Measurements from ENCODE around the gene VSIR. TPM values are rescaled to one million over a fixed set of nuclear protein-coding genes. Genes with fewer than 3 reads are reported as not detected.

VSIR gene
- total RNA-seq, 1 donor from 2014 or later = 65.6 TPM

- peak; percentile 88 for DNase-seq (ENCODE audit: low spot score)
These were observed 45.3 kb downstream of the VSIR start for GRCh38 chr10:71727738-71728737.

DNA sequence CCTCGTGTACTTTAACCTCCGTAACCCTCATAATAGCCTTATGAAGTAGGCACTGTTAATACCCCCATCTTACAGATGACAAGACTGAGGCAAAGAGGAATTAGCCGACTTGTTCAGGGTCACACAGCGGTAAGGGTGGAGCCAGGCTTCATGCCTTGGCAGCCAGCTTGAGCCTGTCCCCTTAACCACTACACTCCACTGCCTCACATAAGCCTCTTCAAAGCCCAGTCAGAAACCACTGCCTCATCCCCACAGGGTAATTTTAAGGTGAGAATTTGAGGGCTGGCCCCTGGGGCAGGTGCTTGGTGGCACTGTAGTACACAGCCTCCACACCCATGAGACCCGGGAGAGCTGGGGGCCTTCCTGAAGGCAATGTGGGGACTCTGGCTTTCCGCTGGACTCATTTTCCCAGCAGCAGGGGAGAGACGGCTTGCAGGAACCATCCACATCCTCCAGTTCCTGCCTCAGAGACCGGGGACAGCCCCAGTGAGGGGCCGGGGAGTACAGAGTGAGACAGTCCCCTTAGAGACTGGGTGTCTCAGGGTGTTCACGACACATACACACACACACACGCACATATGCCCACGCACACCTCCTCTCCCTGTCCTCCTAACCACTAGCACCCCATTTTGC is 46.1 kb downstream of the VSIR start:
- no peak for DNase-seq (ENCODE audit: low spot score)

DNA sequence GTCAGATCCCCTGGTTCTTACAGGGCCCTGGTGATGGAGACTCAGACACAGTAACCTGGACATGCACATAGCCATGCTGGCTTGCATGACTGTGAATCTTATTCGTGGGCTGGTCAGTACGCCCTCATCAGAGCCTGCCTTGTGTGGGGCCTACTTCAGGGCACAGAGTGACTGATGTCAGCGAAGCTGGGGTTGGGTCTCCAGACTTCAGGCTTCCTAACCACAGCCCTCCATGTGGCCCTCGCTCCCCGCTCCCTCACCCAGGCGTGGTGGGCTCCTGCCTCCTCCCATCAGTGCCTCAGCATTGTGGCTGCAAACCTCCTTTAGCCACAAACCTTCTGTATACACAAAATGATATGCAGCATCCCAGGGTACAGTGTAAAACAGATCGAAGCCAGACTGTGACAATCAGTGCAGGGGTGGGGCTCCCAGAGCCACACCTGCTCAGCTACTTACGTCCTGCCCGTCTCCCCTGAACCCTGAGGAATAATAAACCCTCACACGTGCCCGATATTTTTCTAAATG is 46.7 kb downstream of the VSIR start:
- DNase-seq (ENCODE audit: low spot score) = no peak

DNA sequence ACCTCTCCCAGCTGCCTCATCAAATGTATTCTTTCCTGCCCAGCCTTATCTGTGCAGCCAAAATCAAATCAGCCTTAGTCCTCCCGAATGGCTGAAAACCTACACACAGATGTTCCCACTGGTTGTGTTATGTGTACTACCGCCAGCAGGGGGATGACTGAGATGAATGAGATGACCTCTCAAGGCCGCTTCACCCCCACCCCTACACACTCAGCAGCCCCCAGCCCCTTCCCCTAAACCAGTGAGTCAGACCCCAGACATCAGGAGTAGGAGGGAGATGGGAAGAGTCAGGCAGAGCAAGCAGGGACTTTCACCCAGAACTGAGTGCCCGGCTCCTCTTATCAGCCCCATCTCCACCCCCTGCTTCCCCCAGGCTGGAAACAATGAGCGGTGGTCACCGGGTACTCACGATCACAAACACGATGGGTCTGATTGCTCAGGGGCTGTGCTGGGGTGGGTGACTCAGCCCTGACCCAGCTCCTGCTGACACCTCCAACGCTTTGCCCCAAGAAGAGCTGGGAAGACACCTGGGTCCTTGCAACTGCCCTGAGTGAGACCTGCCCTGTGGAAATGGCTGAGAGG is 47.2 kb downstream of the VSIR start:
- DNase-seq (ENCODE audit: low spot score) = no peak

- no peak for DNase-seq (ENCODE audit: low spot score)
These were observed 48.1 kb downstream of the VSIR start for GRCh38 chr10:71725249-71725648.

DNA sequence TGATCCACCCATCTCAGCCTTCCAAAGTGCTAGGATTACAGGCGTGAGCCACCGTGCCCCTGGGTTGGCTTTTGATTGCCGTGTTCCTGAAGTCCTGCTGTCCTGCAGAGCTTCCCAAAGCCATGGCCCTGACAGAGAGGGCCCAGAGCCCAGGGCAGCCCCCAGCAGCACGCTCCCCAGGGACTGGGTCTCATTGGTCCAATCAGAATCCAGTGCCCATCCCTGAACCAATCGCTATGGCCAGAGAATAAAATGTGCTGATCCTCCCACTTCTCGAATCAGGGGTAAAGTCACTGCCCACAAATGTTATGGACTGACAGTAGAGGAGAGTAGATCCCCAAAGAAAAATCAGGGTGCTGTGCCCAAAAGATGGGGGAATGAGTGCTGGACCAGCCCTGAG is 48.8 kb downstream of the VSIR start:
- DNase-seq (ENCODE audit: low spot score) = no peak

- DNase-seq (ENCODE audit: low spot score) = no peak
These were observed 50.0 kb downstream of the VSIR start for GRCh38 chr10:71723311-71723710.

GRCh38 chr10:71722849-71723248 is 50.5 kb downstream of the VSIR start:
- no peak for DNase-seq (ENCODE audit: low spot score)

DNA sequence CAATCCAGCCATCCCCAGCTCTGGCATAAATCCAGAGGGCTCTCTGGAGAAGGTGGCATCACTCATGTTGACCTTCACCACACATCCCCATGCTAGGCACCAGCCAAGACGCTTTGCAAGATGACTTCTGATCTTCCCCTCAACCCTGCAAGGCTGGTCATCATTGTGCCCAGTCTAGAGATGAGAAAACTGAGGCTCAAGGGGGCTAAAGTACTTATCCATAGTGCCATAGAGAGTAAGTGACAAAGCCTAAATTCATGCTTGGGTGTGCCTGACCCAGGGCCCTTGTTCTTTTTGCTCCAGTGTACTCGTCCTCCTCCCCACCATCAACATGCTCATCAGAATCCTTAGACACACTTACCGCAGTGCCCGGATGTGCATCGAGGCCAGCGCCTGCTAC is 52.0 kb downstream of the VSIR start:
- no peak for DNase-seq (ENCODE audit: low spot score)

DNA sequence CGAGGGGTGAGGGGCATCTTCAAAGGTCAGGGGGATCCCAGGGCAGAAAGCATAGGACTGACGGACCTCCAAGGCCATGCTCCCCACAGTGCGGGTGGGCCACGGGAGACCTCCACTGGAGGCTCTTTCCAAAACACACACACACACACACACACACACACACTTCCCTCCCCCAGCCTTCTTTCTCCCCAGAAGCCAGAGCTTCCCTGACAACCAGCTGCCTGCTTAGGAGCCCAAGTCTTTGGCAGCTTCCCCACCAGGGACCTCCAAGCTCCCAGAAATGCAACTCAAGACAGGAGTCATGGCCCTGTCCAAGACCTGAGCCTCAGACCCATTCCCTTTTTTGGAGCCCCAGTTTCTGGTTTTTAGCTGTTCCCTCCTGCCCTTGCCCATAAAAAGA is 53.0 kb downstream of the VSIR start:
- DNase-seq (ENCODE audit: low spot score) = no peak

GRCh38 chr10:71719464-71720201 is 53.7 kb downstream of the VSIR start, which contains the start of gene C10orf105:
C10orf105 (minus strand) TSS chr10:71719778; CDS start chr10:71716337, 3,441 bp downstream.
- no peak for DNase-seq (ENCODE audit: low spot score)

GRCh38 chr10:71719042-71719441 is 54.3 kb downstream of the VSIR start:
- DNase-seq (ENCODE audit: low spot score) = no peak

DNA sequence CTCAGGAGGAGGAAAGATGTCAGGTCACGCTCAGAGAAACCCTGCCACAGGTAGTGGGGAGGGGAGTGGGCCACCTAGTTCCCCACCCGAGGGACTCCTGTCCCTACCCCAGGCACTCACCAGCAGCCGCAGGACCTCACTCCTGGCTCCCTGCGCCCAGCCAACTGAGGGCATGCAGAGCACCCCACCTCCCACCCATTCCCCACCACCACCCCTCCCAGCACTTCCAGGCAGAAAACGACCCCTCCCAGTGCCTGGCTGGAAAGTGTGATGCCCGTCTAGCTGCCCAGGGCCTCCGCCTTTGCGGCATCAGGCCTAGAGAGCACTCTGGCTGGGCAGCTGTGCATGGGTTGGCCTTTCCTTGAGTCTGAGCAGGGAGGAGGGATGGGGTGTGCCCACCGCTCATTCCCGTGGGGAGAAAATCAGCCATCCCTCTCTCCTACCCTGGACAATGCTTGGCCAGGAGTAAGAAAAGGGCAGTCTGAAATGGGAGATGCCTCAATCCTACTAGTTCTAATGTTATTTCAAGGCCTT is 55.1 kb downstream of the VSIR start:
- no peak for DNase-seq (ENCODE audit: low spot score)

DNA sequence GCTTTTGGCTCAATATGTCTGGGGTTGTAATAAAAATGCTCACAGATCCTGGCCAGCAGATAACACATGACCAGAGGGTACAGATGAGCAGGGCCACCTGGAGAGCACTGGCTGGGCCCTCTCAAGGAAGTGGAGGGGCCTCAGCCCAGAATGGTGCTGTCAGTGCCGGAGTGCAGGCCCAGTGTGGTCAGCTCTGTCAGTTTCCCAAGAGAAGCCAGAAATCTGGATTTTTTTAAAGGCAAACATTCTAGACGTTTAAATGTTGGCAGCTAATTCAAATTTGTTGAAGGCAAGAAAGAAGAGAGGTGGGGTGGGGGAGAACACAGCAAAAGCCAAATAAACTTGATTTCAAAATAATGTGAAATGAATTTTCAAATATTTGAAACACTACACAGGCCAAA is 55.8 kb downstream of the VSIR start:
- DNase-seq (ENCODE audit: low spot score) = no peak

DNA sequence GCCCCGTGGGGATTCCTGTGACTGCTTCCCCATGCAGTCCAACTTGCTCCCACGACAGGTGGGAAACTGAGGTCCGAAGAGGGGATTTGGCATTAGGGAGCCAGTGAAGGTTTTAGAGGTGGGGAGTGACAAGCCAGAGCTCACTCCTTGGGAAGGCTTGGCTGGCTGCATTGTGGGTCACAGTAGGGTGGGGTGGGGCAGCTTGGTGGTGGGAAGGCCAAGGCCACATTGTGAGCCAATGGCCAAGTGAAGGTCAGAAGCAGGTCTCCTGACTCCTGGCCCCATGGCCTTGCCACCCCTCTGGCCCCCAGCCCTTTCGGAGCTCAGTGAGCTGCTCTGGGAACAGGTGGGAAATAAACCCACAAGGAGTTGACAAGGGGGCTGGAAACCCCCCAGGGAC is 56.3 kb downstream of the VSIR start:
- DNase-seq (ENCODE audit: low spot score) = no peak

DNA sequence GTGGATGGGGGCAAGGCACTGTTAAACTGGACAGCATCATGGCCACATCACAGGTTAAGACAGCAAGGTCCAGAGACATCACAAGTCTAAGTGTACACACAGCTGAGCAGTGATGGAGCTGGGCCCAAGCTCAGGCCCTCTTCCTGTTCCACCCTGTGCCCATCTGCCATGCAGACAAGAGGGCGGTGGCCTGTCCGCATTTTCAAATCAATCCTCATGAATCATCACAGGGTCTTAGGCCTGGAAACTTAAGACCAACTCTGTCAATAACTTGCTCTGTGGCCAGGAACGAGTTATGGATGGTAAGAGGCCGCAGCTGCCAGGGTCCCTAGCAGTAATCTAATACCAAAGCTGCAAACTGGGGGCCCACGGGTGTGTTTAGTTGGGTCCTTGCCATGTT is 56.9 kb downstream of the VSIR start:
- no peak for DNase-seq (ENCODE audit: low spot score)

DNA sequence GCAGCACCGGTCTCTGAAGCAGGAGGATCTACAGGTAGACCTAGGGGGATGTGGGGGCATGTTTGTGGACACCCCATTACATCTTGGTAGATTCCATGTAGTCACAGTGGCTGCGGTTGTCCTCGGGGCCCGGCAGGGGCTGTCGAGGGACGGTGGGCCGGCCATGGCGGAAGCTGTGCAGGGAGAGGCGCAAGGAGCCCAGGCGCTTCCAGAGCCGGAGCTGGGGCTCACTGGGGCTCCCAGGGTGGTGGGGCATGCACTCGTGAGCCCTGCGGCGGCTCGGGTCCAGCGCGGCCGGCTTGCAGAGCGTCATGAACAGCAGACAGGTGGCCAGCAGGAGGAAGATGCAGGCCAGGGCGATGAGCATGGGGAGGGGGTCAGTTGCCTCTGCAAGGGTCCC is 57.5 kb downstream of the VSIR start:
- no peak for DNase-seq (ENCODE audit: low spot score)

DNA sequence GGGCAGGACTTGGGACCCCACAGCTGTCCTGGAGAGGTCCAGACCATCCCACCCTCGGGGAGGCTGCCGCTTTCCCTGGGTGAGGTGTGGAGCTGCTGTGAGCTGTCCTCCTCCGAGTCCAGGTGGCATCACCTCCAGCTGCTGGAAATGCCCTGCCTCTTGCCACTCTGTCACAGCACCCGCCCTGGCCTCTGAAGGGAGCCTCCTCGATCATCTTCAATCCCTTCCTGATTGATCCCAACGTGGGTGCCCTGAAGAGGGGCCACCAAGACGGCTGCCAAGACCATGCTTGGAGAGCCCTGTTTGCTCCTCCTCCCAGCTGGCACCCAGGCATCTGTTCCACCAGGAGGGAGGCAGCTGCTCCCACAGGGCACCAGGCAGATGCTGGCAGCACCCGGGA is 58.3 kb downstream of the VSIR start:
- no peak for DNase-seq (ENCODE audit: low spot score)

- no peak for DNase-seq (ENCODE audit: low spot score)
These were observed 58.7 kb downstream of the VSIR start for GRCh38 chr10:71714592-71714991.

- no peak for DNase-seq (ENCODE audit: low spot score)
These were observed 59.3 kb downstream of the VSIR start for GRCh38 chr10:71714031-71714410.

Measured in ureter (tissue), 1 donor.